ENCODE data around the gene UVSSA.

UVSSA gene

GRCh38 chr4:1410491-1411325 lies 63.7 kb downstream of the UVSSA start:
- Histone ChIP-seq H3K27ac (ENCODE audit: low read depth, low read length) (no peak overlapping the region), H3K36me3 (ENCODE audit: control insufficient read depth, insufficient read depth, low read length) (no peaks in the 10 kb centered on the region), H3K4me1 (ENCODE audit: control insufficient read depth, insufficient read depth, low read length) (no peaks in the 10 kb centered on the region), H3K27me3 (ENCODE audit: control insufficient read depth, insufficient read depth, low read length) (peaks cover 93% of the 10 kb centered on the region), H3K4me3 (ENCODE audit: low read depth, low read length) (no peak overlapping the region), H3K9me3 (ENCODE audit: control insufficient read depth, insufficient read depth, low read depth, low read length) (no peaks in the 10 kb centered on the region), H3K9ac (ENCODE audit: low read length) (no peak overlapping the region)

GRCh38 chr4:1411436-1412375 lies 64.7 kb downstream of the UVSSA start:
- H3K27me3 ChIP-seq (ENCODE audit: control insufficient read depth, insufficient read depth, low read length) = peaks cover 93% of the 10 kb centered on the region
- no peaks in the 10 kb centered on the region for H3K36me3 ChIP-seq (ENCODE audit: control insufficient read depth, insufficient read depth, low read length)
- H3K4me1 ChIP-seq (ENCODE audit: control insufficient read depth, insufficient read depth, low read length) = no peaks in the 10 kb centered on the region
- H3K9ac ChIP-seq (ENCODE audit: low read length) = no peak overlapping the region
- H3K9me3 ChIP-seq (ENCODE audit: control insufficient read depth, insufficient read depth, low read depth, low read length) = no peaks in the 10 kb centered on the region
- H3K27ac ChIP-seq (ENCODE audit: low read depth, low read length) = no peak overlapping the region
- H3K4me3 ChIP-seq (ENCODE audit: low read depth, low read length) = no peak overlapping the region

- H3K9ac ChIP-seq (ENCODE audit: low read length) = no peak overlapping the region
- no peak overlapping the region for H3K4me3 ChIP-seq (ENCODE audit: low read depth, low read length)
- H3K9me3 ChIP-seq (ENCODE audit: control insufficient read depth, insufficient read depth, low read depth, low read length) = no peaks in the 10 kb centered on the region
- H3K36me3 ChIP-seq (ENCODE audit: control insufficient read depth, insufficient read depth, low read length) = no peaks in the 10 kb centered on the region
- H3K27me3 ChIP-seq (ENCODE audit: control insufficient read depth, insufficient read depth, low read length) = peaks cover 91% of the 10 kb centered on the region
- H3K27ac ChIP-seq (ENCODE audit: low read depth, low read length) = no peak overlapping the region
- no peaks in the 10 kb centered on the region for H3K4me1 ChIP-seq (ENCODE audit: control insufficient read depth, insufficient read depth, low read length)
Measured at GRCh38 chr4:1412376-1413203, 65.6 kb downstream of the UVSSA start.

GRCh38 chr4:1413204-1413663 lies 66.2 kb downstream of the UVSSA start:
- no peak overlapping the region for H3K27ac ChIP-seq (ENCODE audit: low read depth, low read length)
- no peaks in the 10 kb centered on the region for H3K9me3 ChIP-seq (ENCODE audit: control insufficient read depth, insufficient read depth, low read depth, low read length)
- H3K4me3 ChIP-seq (ENCODE audit: low read depth, low read length) = no peak overlapping the region
- no peak overlapping the region for H3K9ac ChIP-seq (ENCODE audit: low read length)
- no peaks in the 10 kb centered on the region for H3K36me3 ChIP-seq (ENCODE audit: control insufficient read depth, insufficient read depth, low read length)
- peaks cover 91% of the 10 kb centered on the region for H3K27me3 ChIP-seq (ENCODE audit: control insufficient read depth, insufficient read depth, low read length)
- H3K4me1 ChIP-seq (ENCODE audit: control insufficient read depth, insufficient read depth, low read length) = no peaks in the 10 kb centered on the region

GRCh38 chr4:1413687-1414479 lies 66.9 kb downstream of the UVSSA start:
- Histone ChIP-seq H3K4me3 (ENCODE audit: low read depth, low read length) (no peak overlapping the region), H3K36me3 (ENCODE audit: control insufficient read depth, insufficient read depth, low read length) (no peaks in the 10 kb centered on the region), H3K27me3 (ENCODE audit: control insufficient read depth, insufficient read depth, low read length) (peaks cover 90% of the 10 kb centered on the region), H3K27ac (ENCODE audit: low read depth, low read length) (no peak overlapping the region), H3K4me1 (ENCODE audit: control insufficient read depth, insufficient read depth, low read length) (no peaks in the 10 kb centered on the region), H3K9me3 (ENCODE audit: control insufficient read depth, insufficient read depth, low read depth, low read length) (no peaks in the 10 kb centered on the region), H3K9ac (ENCODE audit: low read length) (no peak overlapping the region)

- Histone ChIP-seq H3K36me3 (ENCODE audit: control insufficient read depth, insufficient read depth, low read length) (no peaks in the 10 kb centered on the region), H3K27me3 (ENCODE audit: control insufficient read depth, insufficient read depth, low read length) (peaks cover 84% of the 10 kb centered on the region), H3K9ac (ENCODE audit: low read length) (no peak overlapping the region), H3K9me3 (ENCODE audit: control insufficient read depth, insufficient read depth, low read depth, low read length) (no peaks in the 10 kb centered on the region), H3K27ac (ENCODE audit: low read depth, low read length) (no peak overlapping the region), H3K4me3 (ENCODE audit: low read depth, low read length) (peak overlapping the region; percentile 47), H3K4me1 (ENCODE audit: control insufficient read depth, insufficient read depth, low read length) (no peaks in the 10 kb centered on the region)
Measured at GRCh38 chr4:1414831-1415680, 68.0 kb downstream of the UVSSA start.

DNA sequence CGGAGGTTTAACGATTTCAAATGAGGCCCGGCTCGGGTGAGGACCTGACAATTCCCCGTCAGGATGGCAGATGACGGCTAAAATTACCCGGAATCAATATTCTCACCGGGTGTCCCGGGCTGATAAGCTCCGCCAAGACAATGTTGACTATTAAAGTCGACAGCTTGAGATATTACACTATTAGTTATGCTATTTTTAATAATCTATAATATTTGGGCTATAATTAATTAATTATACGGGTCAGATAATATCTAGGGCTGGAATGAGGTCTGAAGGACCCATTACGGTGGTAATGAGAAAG lies 68.6 kb downstream of the UVSSA start:
- no peaks in the 10 kb centered on the region for H3K36me3 ChIP-seq (ENCODE audit: control insufficient read depth, insufficient read depth, low read length)
- no peak overlapping the region for H3K27ac ChIP-seq (ENCODE audit: low read depth, low read length)
- no peaks in the 10 kb centered on the region for H3K4me1 ChIP-seq (ENCODE audit: control insufficient read depth, insufficient read depth, low read length)
- no peak overlapping the region for H3K9ac ChIP-seq (ENCODE audit: low read length)
- no peak overlapping the region for H3K4me3 ChIP-seq (ENCODE audit: low read depth, low read length)
- H3K27me3 ChIP-seq (ENCODE audit: control insufficient read depth, insufficient read depth, low read length) = peaks cover 79% of the 10 kb centered on the region
- H3K9me3 ChIP-seq (ENCODE audit: control insufficient read depth, insufficient read depth, low read depth, low read length) = no peaks in the 10 kb centered on the region

GRCh38 chr4:1416051-1416947 lies 69.3 kb downstream of the UVSSA start:
- Histone ChIP-seq H3K36me3 (ENCODE audit: control insufficient read depth, insufficient read depth, low read length) (no peaks in the 10 kb centered on the region), H3K27me3 (ENCODE audit: control insufficient read depth, insufficient read depth, low read length) (peaks cover 76% of the 10 kb centered on the region), H3K9me3 (ENCODE audit: control insufficient read depth, insufficient read depth, low read depth, low read length) (no peaks in the 10 kb centered on the region), H3K27ac (ENCODE audit: low read depth, low read length) (no peak overlapping the region), H3K9ac (ENCODE audit: low read length) (no peak overlapping the region), H3K4me1 (ENCODE audit: control insufficient read depth, insufficient read depth, low read length) (no peaks in the 10 kb centered on the region), H3K4me3 (ENCODE audit: low read depth, low read length) (no peak overlapping the region)

GRCh38 chr4:1416948-1417260 lies 69.9 kb downstream of the UVSSA start:
- Histone ChIP-seq H3K9me3 (ENCODE audit: control insufficient read depth, insufficient read depth, low read depth, low read length) (no peaks in the 10 kb centered on the region), H3K4me1 (ENCODE audit: control insufficient read depth, insufficient read depth, low read length) (no peaks in the 10 kb centered on the region), H3K27me3 (ENCODE audit: control insufficient read depth, insufficient read depth, low read length) (peaks cover 70% of the 10 kb centered on the region), H3K4me3 (ENCODE audit: low read depth, low read length) (no peak overlapping the region), H3K36me3 (ENCODE audit: control insufficient read depth, insufficient read depth, low read length) (no peaks in the 10 kb centered on the region), H3K9ac (ENCODE audit: low read length) (no peak overlapping the region), H3K27ac (ENCODE audit: low read depth, low read length) (no peak overlapping the region)
